HG03175 (cell line): ENCODE measurements around the gene PRKACB.
"Not testable (repeated sequence)": the region's sequence is repeated elsewhere in the genome, so short reads cannot be mapped to it uniquely, and the experiment has no call there.

Experiments used
- ATAC-seq: cut with Tn5 transposase; IDR thresholded peaks from one replicate; pipeline ENCODE4 v1.9.1; 2021; ENCODE audit warnings: mild to moderate bottlenecking, moderate library complexity; ENCODE audit not compliant: unreplicated experiment

PRKACB gene

DNA sequence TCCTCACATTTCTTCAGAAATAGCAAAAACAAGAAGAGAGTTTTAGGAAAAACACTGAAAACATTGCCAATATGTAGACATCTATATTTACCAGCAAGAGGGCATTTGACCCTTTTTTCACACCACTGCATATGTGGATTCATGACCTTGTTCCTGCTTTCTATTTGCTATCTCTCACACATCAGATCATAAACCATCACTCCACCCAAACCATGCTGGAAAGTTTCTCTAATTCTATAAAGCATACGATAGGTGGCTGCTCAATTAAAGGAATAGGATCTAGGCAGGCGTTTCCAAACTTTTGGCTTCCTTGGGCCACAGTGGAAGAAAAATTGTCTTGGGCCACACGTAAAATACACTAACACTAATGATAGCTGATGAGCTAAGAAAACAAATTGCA, 121.8 kb downstream of the PRKACB start:
- ATAC-seq: no peak

DNA sequence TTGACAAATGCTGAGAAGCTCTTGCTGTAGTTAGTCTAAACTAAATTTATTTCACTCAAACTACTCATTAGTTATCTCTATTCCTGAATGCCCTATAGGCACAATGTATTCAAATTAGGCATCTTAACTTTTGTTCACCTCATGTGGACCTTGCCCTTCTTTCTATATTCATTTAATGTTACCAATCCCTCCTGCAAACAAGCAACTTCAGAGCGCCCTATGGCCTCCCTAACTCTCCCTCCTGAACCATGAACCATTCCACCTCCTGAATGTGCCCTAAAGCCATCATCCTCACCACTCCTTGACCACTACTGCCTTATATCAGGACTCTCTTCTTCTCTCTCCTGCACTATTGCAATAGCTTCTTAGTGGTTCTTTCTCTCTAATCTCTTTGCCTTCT, 122.7 kb downstream of the PRKACB start:
- no peak for ATAC-seq

DNA sequence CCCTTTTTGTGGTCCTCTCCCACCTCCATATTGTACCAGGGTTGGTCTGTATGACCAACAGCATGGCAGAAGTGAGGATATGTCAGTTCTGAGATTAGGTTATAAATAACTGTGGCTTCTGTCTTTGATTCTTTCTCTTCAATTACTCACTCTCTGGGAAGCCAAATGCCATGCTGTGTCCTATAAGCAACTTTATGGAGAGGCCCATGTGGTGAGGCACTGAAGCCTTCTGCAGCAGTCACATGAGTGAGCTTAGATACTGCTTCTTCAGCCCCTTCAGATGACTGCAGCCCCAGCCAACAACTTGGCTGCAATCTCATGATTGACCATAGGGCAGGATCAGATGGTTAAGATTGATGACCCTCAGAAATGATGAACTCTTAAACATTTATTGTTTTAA, 123.4 kb downstream of the PRKACB start:
- ATAC-seq: no peak

DNA sequence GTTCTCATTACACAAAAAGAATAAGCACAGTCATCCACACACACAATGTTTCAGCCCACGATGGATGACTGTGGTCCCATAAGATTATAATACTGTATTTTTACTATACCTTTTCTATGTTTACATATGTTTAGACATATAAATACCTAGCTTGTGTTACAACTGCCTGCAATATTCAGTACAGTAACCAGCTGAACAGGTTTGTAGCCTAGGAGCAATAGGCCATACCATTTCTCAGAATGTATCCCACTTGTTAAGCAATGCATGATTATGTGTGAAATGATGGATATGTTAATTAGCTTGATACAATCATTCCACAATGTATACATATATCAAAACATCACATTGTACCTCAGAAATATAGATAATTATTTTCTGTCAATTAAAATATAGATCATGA, 124.3 kb downstream of the PRKACB start:
- no peak for ATAC-seq

DNA sequence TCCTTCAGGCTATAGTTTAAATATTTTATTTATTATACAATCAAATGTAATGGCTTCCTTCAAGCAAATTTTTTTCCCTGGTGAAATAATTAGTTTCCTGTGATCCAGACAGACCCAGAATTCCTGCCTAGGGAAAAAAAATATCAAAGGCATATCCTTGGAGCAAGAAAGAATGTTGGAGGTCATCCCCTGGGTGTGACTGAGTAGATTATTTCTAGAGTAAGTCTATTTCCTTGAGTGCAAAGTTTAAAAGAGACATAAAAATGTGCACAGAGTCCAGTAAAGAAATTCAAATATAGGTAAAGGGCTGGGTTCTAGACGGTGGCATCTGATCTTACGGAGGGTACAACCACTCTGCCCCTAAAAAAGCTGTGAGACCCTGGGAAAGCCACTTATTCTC, 125.2 kb downstream of the PRKACB start:
- no peak for ATAC-seq

DNA sequence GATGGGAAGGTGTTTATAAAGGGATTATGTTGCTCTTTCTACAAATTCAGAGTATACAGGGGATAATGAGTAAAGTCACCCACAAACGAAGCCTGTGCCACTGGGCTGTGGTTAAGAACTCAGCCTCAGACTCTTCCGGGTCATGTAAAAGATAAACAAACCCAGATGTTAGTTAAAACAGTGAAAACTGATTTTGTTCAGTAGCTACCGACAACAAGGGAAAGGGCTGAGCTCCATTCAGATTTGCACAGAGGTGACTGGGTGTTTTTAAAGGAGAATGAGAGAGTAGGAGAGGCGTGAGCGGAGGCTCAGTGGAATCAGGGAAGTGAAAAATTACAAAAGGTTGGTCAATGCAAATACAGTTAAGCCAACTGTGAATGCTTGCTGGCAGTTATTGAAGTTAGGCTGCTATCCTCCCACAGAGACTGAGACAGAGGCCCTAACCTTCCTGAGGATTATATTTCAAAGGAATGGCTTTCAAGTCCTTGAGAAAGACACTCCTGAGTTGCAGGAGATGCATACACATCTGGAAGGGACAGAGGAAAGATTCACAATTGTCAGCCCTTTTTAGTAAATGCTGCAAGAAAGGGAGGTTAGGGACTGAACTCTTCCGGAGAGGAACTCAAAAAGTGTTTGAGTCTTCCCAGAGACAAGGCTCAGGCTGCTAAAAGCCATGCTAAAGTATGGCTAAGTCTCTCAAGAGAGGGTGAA, 127.5 kb downstream of the PRKACB start:
- ATAC-seq: peak; percentile 93

DNA sequence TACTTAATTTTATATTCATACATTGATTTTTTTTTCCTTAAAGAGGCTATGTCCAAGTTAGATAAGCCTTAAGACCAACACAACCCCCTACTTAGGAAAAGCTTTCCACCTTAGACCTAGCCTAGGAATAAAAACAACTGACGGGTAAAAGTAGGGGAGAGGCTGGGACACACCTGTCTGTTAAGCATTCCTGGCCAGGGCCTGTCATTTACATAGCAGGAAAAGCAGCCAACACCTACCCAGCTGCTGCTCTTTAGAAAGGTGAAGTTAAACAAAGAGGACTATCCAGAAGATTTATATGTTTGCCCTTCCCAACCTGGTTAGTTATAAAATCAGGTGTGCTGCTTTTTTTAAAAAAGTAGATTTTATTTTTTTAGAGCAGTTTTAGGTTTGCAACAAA, 128.3 kb downstream of the PRKACB start:
- ATAC-seq: no peak

DNA sequence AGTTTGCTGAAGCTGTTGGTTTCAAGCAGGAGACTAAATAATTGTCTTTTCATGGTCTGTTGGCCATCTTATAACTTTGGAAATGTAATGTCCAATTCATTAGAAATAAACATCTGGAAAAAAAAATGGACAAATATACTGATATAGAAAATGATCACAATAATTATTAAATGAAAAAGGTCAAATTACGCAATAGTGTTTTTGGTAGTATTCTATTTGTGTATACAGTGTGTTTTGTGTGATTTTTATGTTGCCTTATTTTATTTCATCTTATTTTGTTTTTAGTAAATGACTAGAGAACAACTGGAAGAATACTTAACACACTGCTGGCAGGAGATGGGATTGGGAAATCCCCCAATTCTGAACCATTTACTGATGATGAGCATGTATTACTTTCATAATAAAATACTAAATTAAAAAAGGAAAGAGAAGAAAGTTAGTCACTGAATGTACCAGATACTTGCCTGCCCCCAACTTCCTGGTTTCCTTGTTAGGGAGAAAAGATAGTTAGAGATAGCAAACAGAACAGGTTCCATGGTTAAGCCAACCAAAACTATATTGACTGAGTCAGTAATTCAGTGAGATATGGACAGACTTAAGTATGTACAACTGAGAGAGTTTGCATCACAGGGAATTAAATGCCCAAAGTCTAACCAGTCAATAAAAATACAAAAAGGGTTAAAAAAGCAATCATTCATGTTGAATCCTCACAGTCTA, 133.4 kb downstream of the PRKACB start:
- no peak for ATAC-seq

DNA sequence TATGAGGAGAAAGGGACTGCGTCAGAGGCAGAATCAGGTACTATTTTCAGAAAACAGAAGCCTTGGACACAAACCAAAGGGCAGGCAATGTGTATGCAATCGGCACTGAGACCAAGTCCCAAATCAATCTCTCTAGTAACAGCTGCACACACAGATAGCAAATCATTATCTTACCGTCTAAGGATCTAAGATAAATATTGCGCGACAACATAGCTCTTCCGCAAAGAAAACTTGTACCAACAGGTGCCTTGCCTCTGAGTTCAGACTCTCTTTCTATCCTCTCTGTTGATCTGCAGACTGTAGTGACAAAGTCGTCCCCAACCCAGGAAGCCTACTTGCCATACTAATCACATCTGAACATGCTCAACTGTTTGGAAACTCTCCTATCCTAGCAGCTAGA, 134.8 kb downstream of the PRKACB start:
- ATAC-seq: no peak

DNA sequence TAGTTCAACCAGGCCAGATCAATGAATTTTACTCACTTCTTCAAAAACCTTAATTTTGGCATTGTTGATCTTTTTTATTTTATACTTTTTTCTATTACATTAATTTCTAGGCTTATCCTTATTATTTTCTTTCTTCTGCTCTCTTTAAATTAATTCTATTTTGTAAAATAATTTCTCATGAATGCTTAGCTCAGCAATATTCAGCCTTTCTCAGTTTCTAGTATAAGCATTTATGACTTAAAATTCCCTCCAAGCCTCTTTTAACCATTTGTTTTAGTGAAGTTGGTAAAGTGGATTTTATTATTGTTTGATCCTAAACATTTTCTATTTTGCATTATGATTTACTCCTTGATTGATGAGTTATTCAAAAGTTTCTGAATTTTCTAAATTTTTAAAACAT, 136.8 kb downstream of the PRKACB start:
- ATAC-seq: no peak

DNA sequence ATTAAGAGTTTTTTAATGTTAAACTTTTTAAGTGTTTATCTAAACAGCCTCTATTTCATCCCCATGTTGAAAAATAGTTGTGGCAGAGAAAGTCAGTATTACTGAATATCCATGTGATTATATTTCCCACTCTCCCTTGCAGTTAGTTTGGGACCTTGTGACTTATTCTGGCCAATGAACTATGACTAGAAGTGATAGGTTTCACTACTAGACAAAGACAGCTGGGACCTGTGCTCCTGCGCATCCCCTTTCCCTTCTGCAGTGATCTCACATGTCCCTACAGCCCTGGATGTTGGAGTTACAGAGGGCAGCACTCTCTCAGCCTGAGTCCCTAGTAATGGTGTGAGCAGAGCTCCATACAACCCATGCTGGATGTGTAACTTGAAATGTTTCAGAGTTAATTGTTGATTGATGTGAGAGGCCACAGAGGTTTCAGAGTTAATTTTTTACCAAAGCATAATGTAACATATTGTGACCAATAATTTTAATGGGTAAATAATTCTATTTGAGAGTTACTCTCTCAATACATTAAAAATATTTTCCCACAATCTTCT, 138.8 kb downstream of the PRKACB start:
- peak; percentile 63 for ATAC-seq

DNA sequence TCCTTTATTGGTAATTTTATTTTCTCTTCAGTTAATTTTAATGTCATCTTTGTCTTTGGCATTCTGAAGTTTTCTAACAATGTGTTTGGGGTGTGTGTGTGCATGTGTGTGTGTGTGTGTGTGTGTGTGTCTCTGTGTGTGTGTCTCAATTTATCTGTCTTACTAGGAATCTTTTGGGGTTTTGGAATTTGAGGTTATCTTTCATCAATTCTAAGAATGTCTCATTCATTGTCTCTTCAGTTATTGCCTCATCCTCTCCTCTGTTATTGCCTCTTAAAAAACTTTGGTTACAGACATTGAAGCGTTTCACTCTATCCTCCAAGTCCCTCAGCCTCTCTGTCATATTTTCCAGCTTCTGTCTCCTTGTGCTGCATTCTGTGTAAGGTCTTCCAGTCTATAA, 139.3 kb downstream of the PRKACB start:
- ATAC-seq: no peak

DNA sequence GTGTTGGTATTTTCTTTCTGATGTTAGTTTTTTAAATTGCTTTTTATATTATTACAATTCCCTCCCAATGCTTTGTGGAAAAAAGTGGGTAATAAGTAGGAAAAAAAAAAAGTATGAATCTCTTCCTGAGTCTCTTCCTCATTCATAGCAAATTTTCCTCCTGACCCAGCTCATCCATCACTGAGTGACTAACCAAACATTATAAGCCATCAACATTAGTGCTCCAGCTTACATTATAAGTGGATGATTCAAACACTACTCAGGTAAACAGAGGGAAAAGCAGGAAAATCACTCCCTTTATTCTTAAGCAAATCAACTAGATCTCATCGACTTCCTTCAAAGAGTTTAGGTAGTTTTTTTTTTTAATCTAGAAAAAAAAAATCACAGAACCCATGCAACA, 142.0 kb downstream of the PRKACB start:
- ATAC-seq: no peak

DNA sequence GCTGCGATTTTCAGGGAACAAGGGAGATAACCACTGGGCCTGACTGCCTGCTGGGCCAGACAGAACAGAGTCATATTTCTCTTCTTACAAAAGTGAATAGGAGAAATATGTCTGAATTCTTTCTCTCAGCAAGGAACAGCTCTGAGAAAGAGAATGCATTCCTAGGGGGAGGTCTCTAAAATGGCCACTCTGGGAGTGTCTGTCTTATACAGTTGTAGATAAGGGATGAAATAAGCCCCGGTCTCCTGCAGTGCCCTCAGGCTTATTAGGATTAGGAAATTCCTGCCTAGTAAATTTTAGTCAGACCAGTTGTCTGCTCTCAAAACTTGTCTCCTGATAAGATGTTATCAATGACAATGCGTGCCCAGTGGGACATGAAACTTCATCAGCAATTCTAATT, 143.3 kb downstream of the PRKACB start:
- ATAC-seq: not testable (repeated sequence)
